IMR-90 (cell line): ENCODE measurements around the gene CACNB2. TPM values are rescaled to one million over a fixed set of nuclear protein-coding genes. Genes with fewer than 3 reads are reported as not detected.

Experiments
- ATAC-seq: fragments of 200-7000 bp; cut with Tn5 transposase; 2 replicates; pipeline ENCODE4 v1.9.1; 2020; ENCODE audit warnings: low read depth, mild to moderate bottlenecking, moderate library complexity
- BruUV-seq: library from RNA; stranded (reverse); fragments of 400-500 nt; replicated peaks from 2 replicates; lab custom pipeline; 2021; lab: Mats Ljungman, UMichigan
- CTCF ChIA-PET: fragments of 300-600 bp; formaldehyde crosslinking; extraction: SDS; loops from one replicate; lab custom pipeline; 2021; ENCODE audit warnings: antibody characterized with exemption; lab: Yijun Ruan, JAX
- POLR2A ChIA-PET: fragments of 300-600 bp; sonication (Branson Sonifier 250); formaldehyde crosslinking; loops from one replicate; lab custom pipeline; 2022; ENCODE audit warnings: antibody characterized with exemption; ENCODE audit not compliant: unreplicated experiment; lab: Charles Lee
- DNase-seq: peaks from one replicate; pipeline ENCODE4 v3.0.0; 2013
- H2AFZ ChIP-seq: replicated peaks from 2 replicates; pipeline ENCODE3; 2013; ENCODE audit warnings: low read length, mild to moderate bottlenecking; ENCODE audit not compliant: poor library complexity
- H2AK5ac ChIP-seq: 2 replicates; pipeline ENCODE4 v1.6.1; 2013; ENCODE audit warnings: low read depth, low read length, inconsistent platforms
- H2AK9ac ChIP-seq: replicated peaks from 2 replicates; pipeline ENCODE3; 2013; ENCODE audit warnings: mild to moderate bottlenecking, low read depth, low read length, moderate library complexity; ENCODE audit not compliant: poor library complexity
- H2BK120ac ChIP-seq: 2 replicates; pipeline ENCODE4 v1.6.1; 2013; ENCODE audit warnings: low read depth, low read length, inconsistent platforms
- H2BK15ac ChIP-seq: 3 replicates; pipeline ENCODE4 v1.6.1; 2013; ENCODE audit warnings: low read depth, low read length, inconsistent platforms
- H2BK20ac ChIP-seq: 2 replicates; pipeline ENCODE4 v1.6.1; 2013; ENCODE audit warnings: low read depth, mild to moderate bottlenecking, inconsistent platforms, low read length, moderate library complexity
- H2BK5ac ChIP-seq: 2 replicates; pipeline ENCODE4 v1.6.1; 2013; ENCODE audit warnings: mild to moderate bottlenecking, low read depth, low read length, inconsistent platforms; ENCODE audit not compliant: poor library complexity, severe bottlenecking
- H3K14ac ChIP-seq: replicated peaks from 2 replicates; pipeline ENCODE4 v1.6.1; 2013; ENCODE audit warnings: low read depth, low read length, inconsistent platforms
- H3K18ac ChIP-seq: 2 replicates; pipeline ENCODE4 v1.6.1; 2013; ENCODE audit warnings: low read depth, low read length, control low read depth
- H3K23ac ChIP-seq: 2 replicates; pipeline ENCODE4 v1.6.1; 2013; ENCODE audit warnings: low read depth, low read length, inconsistent platforms
- H3K27ac ChIP-seq: 2 replicates; pipeline ENCODE4 v1.5.1; 2013; ENCODE audit warnings: mild to moderate bottlenecking, control low read depth, low read length; ENCODE audit not compliant: insufficient read depth
- H3K27me3 ChIP-seq: 2 replicates; pipeline ENCODE4 v1.6.1; 2013; ENCODE audit warnings: low read length; ENCODE audit not compliant: control insufficient read depth, insufficient read depth
- H3K36me3 ChIP-seq: 2 replicates; pipeline ENCODE4 v1.6.1; 2013; ENCODE audit warnings: low read length, mixed read lengths; ENCODE audit not compliant: control insufficient read depth, insufficient read depth
- H3K4ac ChIP-seq: 2 replicates; pipeline ENCODE4 v1.6.1; 2013; ENCODE audit warnings: low read depth, low read length, inconsistent platforms
- H3K4me1 ChIP-seq: 2 replicates; pipeline ENCODE4 v1.6.1; 2013; ENCODE audit warnings: low read length, mixed read lengths; ENCODE audit not compliant: control insufficient read depth, insufficient read depth
- H3K4me2 ChIP-seq: 2 replicates; pipeline ENCODE4 v1.6.1; 2013; ENCODE audit warnings: low read depth, mild to moderate bottlenecking, control low read depth, low read length, moderate library complexity
- H3K4me3 ChIP-seq: 2 replicates; pipeline ENCODE4 v1.5.1; 2013; ENCODE audit warnings: low read depth, mild to moderate bottlenecking, control low read depth, low read length, moderate library complexity; ENCODE audit not compliant: insufficient read depth
- H3K56ac ChIP-seq: 2 replicates; pipeline ENCODE4 v1.6.1; 2013; ENCODE audit warnings: low read length, inconsistent platforms; ENCODE audit not compliant: insufficient read depth; ENCODE audit errors: extremely low read depth
- H3K79me1 ChIP-seq, 2 experiments: 2 replicates each; pipeline ENCODE4 v1.6.1; 2013; ENCODE audit warnings: low read length in 2 of 2, inconsistent platforms in 1 of 2, low read depth in 1 of 2
- H3K9ac ChIP-seq: 2 replicates; pipeline ENCODE4 v1.6.1; 2013; ENCODE audit warnings: low read depth, low read length, control low read depth
- H3K9me1 ChIP-seq: 2 replicates; pipeline ENCODE4 v1.6.1; 2013; ENCODE audit warnings: low read length, inconsistent platforms; ENCODE audit not compliant: insufficient read depth
- H3K9me3 ChIP-seq: 2 replicates; pipeline ENCODE4 v1.6.1; 2013; ENCODE audit warnings: low read length; ENCODE audit not compliant: control insufficient read depth, insufficient read depth
- H4K20me1 ChIP-seq: 2 replicates; pipeline ENCODE4 v1.6.1; 2013; ENCODE audit warnings: low read length, inconsistent platforms; ENCODE audit not compliant: insufficient read depth
- H4K5ac ChIP-seq: 2 replicates; pipeline ENCODE4 v1.6.1; 2013; ENCODE audit warnings: mild to moderate bottlenecking, low read depth, low read length, control low read depth
- H4K8ac ChIP-seq, 2 experiments: 2 replicates each; pipeline ENCODE4 v1.6.1; 2013; ENCODE audit warnings: low read depth in 2 of 2, low read length in 2 of 2, control low read depth in 1 of 2, inconsistent platforms in 1 of 2
- H4K91ac ChIP-seq: 2 replicates; pipeline ENCODE4 v1.6.1; 2013; ENCODE audit warnings: low read depth, low read length, inconsistent platforms; ENCODE audit not compliant: insufficient read depth
- BHLHE40 ChIP-seq: fragments of 150-350 bp; IDR thresholded peaks from 2 replicates; pipeline ENCODE4 v1.6.1; 2016; ENCODE audit warnings: mild to moderate bottlenecking, low read depth, low read length
- CEBPB ChIP-seq: IDR thresholded peaks from 2 replicates; pipeline ENCODE4 v1.6.1; 2012; ENCODE audit warnings: low read depth, low read length, improper control_type of control experiment
- CHD1 ChIP-seq: IDR thresholded peaks from 2 replicates; pipeline ENCODE4 v1.6.1; 2012; ENCODE audit warnings: low read depth, low read length, improper control_type of control experiment
- CTCF ChIP-seq: conservative IDR thresholded peaks from 2 replicates; pipeline ENCODE4 v1.5.1; 2012; ENCODE audit warnings: mild to moderate bottlenecking, low read depth, low read length, improper control_type of control experiment
- ELK1 ChIP-seq: fragments of 150-350 bp; IDR thresholded peaks from 2 replicates; pipeline ENCODE4 v1.6.1; 2016; ENCODE audit warnings: low read depth, mild to moderate bottlenecking, low read length, moderate library complexity, borderline replicate concordance
- FOS ChIP-seq: fragments of 150-350 bp; IDR thresholded peaks from 2 replicates; pipeline ENCODE4 v1.6.1; 2016; ENCODE audit warnings: low read depth, low read length
- MAFK ChIP-seq: IDR thresholded peaks from 2 replicates; pipeline ENCODE4 v1.6.1; 2012; ENCODE audit warnings: low read depth, low read length, improper control_type of control experiment
- MAZ ChIP-seq: IDR thresholded peaks from 2 replicates; pipeline ENCODE4 v1.6.1; 2012; ENCODE audit warnings: low read depth, mild to moderate bottlenecking, low read length, improper control_type of control experiment, moderate library complexity, borderline replicate concordance
- MXI1 ChIP-seq: IDR thresholded peaks from 2 replicates; pipeline ENCODE4 v1.6.1; 2012; ENCODE audit warnings: low read depth, mild to moderate bottlenecking, low read length, moderate library complexity, borderline replicate concordance
- NFE2L2 ChIP-seq: fragments of 150-350 bp; IDR thresholded peaks from 2 replicates; pipeline ENCODE4 v1.6.1; 2016; ENCODE audit warnings: low read depth, mild to moderate bottlenecking, low read length
- POLR2A ChIP-seq: IDR thresholded peaks from 2 replicates; pipeline ENCODE4 v1.6.1; 2012; ENCODE audit warnings: mild to moderate bottlenecking, low read depth, low read length
- RAD21 ChIP-seq: IDR thresholded peaks from 2 replicates; pipeline ENCODE4 v1.6.1; 2012; ENCODE audit warnings: low read length, improper control_type of control experiment
- RCOR1 ChIP-seq: IDR thresholded peaks from 2 replicates; pipeline ENCODE4 v1.6.1; 2012; ENCODE audit warnings: mild to moderate bottlenecking, low read length, improper control_type of control experiment; ENCODE audit not compliant: insufficient replicate concordance
- RFX5 ChIP-seq: IDR thresholded peaks from 2 replicates; pipeline ENCODE4 v1.8.0; 2012; ENCODE audit warnings: low read depth, mild to moderate bottlenecking, low read length, moderate library complexity
- SMC3 ChIP-seq: fragments of 150-350 bp; IDR thresholded peaks from 2 replicates; pipeline ENCODE4 v1.6.1; 2016; ENCODE audit warnings: low read depth, mild to moderate bottlenecking, antibody characterized with exemption, low read length, moderate library complexity
- USF2 ChIP-seq: fragments of 150-350 bp; IDR thresholded peaks from 2 replicates; pipeline ENCODE4 v1.6.1; 2017; ENCODE audit warnings: mild to moderate bottlenecking, antibody characterized with exemption, low read length, low read depth
- WGBS, 2 experiments: methylation state at CpG; one replicate each; pipeline versions ENCODE4 v1.1.5 to v1.1.7; 2013; ENCODE audit warnings: missing lambda C conversion rate in 2 of 2; ENCODE audit not compliant: insufficient read length in 1 of 2; ENCODE audit errors: extremely low coverage in 2 of 2; 5-methylcytosine and 5-hydroxymethylcytosine counted together
- dilution Hi-C: fragments of 300-500 bp; cut with HindIII; formaldehyde crosslinking; loops from one replicate; pipeline ENCODE4 v1.14.3; 2018; ENCODE audit warnings: low sequenced_read_pairs; ENCODE audit not compliant: unreplicated experiment
- in situ Hi-C: fragments of 300-500 bp; cut with MboI; formaldehyde crosslinking; loops from 3 replicates; pipeline ENCODE4 v1.14.3; 2019; ENCODE audit warnings: low sequenced_read_pairs, inconsistent platforms, mixed read lengths
- intact Hi-C: fragments of 100-400 bp; cut with micrococcal nuclease; formaldehyde crosslinking; loops from 2 replicates; pipeline ENCODE4 v1.10.0; 2022
- polyA plus RNA-seq, 3 experiments: library from polyadenylated mRNA; depleted of rRNA; stranded (reverse); fragments of >200 nt; gene quantifications; 2 replicates each; pipeline ENCODE4 v1.2.3, GENCODE V29; 2012; ENCODE audit warnings: low replicate concordance in 1 of 3
- total RNA-seq: library from RNA; depleted of rRNA; stranded (reverse); fragments of >200 nt; gene quantifications from 2 replicates; pipeline ENCODE4 v1.2.3, GENCODE V29; 2012

CACNB2 gene
- total and polyA plus RNA-seq, 2 of the 4 experiments (the other 2 are of a cell fraction): 0.36 TPM

- no peak overlapping the region for H3K4me2 ChIP-seq
- no peak overlapping the region for H3K4ac ChIP-seq
- H2BK20ac ChIP-seq: no peak overlapping the region
- no TSS peak for BruUV-seq
- no peak overlapping the region for H2BK15ac ChIP-seq
- no peak overlapping the region for H4K5ac ChIP-seq
- no peak overlapping the region for H3K27ac ChIP-seq
- intact Hi-C loops (no loop called here), in situ Hi-C loops (no loop called here), dilution Hi-C loops (no loop called here)
- H2AK5ac ChIP-seq: no peak overlapping the region
- POLR2A ChIA-PET: no interaction called here
- H3K27me3 ChIP-seq: no peaks in the 10 kb centered on the region
- H4K8ac ChIP-seq: no peak overlapping the region
- H2AK9ac ChIP-seq: no peak overlapping the region
- H2AFZ ChIP-seq: no peak overlapping the region
- H4K91ac ChIP-seq: no peak overlapping the region
- H3K14ac ChIP-seq: no peak overlapping the region
- H3K36me3 ChIP-seq: no peaks in the 10 kb centered on the region
- peaks cover 1% of the 10 kb centered on the region; the same call in 1 of the 2 replicates for H3K4me1 ChIP-seq
- no peaks in the 10 kb centered on the region for H3K9me3 ChIP-seq
- H4K20me1 ChIP-seq: no peaks in the 10 kb centered on the region
- H3K4me3 ChIP-seq: no peak overlapping the region
- H3K79me1 ChIP-seq: no peaks in the 10 kb centered on the region
- no CpG with 5 or more reads among the region's 1 CpG for WGBS, 2 experiments
- H3K18ac ChIP-seq: no peak overlapping the region
- DNase-seq (no peak), ATAC-seq (no peak)
- H2BK5ac ChIP-seq: no peak overlapping the region
- H3K23ac ChIP-seq: no peak overlapping the region
- H3K9ac ChIP-seq: no peak overlapping the region
- TF ChIP-seq MAZ (no peak), SMC3 (no peak), CTCF (no peak), USF2 (no peak), BHLHE40 (no peak), MXI1 (no peak), CHD1 (no peak), ELK1 (no peak), MAFK (no peak), NFE2L2 (no peak), FOS (no peak), CEBPB (no peak), RCOR1 (no peak), RAD21 (no peak), POLR2A (no peak), RFX5 (no peak)
- H3K9me1 ChIP-seq: no peaks in the 10 kb centered on the region; the same call in 1 of the 2 replicates
- CTCF ChIA-PET: interaction anchor here (0.7 kb wide), 1 partner anchor 700 kb away, joined by 5 read pairs; no protein-coding TSS in a partner anchor
- H2BK120ac ChIP-seq: no peak overlapping the region
- no peak overlapping the region for H3K56ac ChIP-seq
Observed at GRCh38 chr10:18362892-18363291, 222.7 kb downstream of the CACNB2 start.
